Hepatocyte (in vitro differentiated cells): Measurements from ENCODE around the gene PLSCR5.

Experiments used
- CTCF ChIP-seq: fragments of 200-600 bp; sonication (generic); IDR thresholded peaks from 2 replicates; pipeline ENCODE4 v1.5.1; 2016; ENCODE audit warnings: antibody characterized with exemption, mild to moderate bottlenecking; ENCODE audit not compliant: poor library complexity
- EZH2 ChIP-seq: fragments of 200-600 bp; sonication (generic); IDR thresholded peaks from 2 replicates; pipeline ENCODE4 v1.6.1; 2016; ENCODE audit warnings: antibody characterized with exemption, mild to moderate bottlenecking, borderline replicate concordance

GRCh38 chr3:146612015-146612414, 6.9 kb upstream of the PLSCR5 start:
- TF ChIP-seq CTCF (no peak), EZH2 (no peak)
